AG04449 (cell line): ENCODE data around the gene EDA.

Experiments used
- CTCF ChIA-PET: fragments of 350-600 bp; formaldehyde crosslinking; extraction: SDS; loops from one replicate; lab custom pipeline; 2021; ENCODE audit warnings: antibody characterized with exemption; lab: Yijun Ruan, JAX
- POLR2A ChIA-PET: fragments of 400-600, 350-600 bp; formaldehyde crosslinking; extraction: SDS; loops from one replicate; lab custom pipeline; 2020; ENCODE audit warnings: antibody characterized with exemption, inconsistent platforms; lab: Yijun Ruan, JAX
- DNase-seq: peaks from one replicate; pipeline ENCODE4 v3.0.0-alpha.2; 2010; ENCODE audit warnings: low read depth, low spot score
- H3K4me3 ChIP-seq: 2 replicates; pipeline ENCODE4 v1.5.1; 2011; ENCODE audit warnings: low read depth, mild to moderate bottlenecking, control low read depth, low read length
- CTCF ChIP-seq: IDR thresholded peaks from one replicate; pipeline ENCODE4 v1.5.1; 2011; ENCODE audit warnings: mild to moderate bottlenecking, moderate library complexity, low read length, control low read depth, inconsistent platforms; ENCODE audit not compliant: insufficient read depth; ENCODE audit errors: missing control alignments

Gene EDA

GRCh38 chrX:69705818-69706217 is 89.9 kb downstream of the EDA start:
- ChIA-PET POLR2A (no interaction called here), CTCF (no interaction called here)
- no peak overlapping the region for H3K4me3 ChIP-seq
- no peak for TF ChIP-seq CTCF
- DNase-seq: no peak

GRCh38 chrX:69718102-69718501 is 102.2 kb downstream of the EDA start:
- ChIA-PET CTCF (no interaction called here), POLR2A (no interaction called here)
- H3K4me3 ChIP-seq: no peak overlapping the region
- no peak for DNase-seq
- TF ChIP-seq CTCF: no peak

- POLR2A ChIA-PET: no interaction called here
- CTCF ChIA-PET: no interaction called here
- no peak for DNase-seq
These were observed 108.4 kb downstream of the EDA start for GRCh38 chrX:69724307-69724706.

GRCh38 chrX:69740317-69740716 is 124.4 kb downstream of the EDA start:
- no peak overlapping the region for H3K4me3 ChIP-seq
- ChIA-PET CTCF (no interaction called here), POLR2A (no interaction called here)
- DNase-seq: no peak
- TF ChIP-seq CTCF: no peak

More at GRCh38 chrX:69724307-69724706, 108.4 kb downstream of the EDA start:
- TF ChIP-seq CTCF: no peak
- no peak overlapping the region for H3K4me3 ChIP-seq

- TF ChIP-seq CTCF: no peak
- CTCF ChIA-PET: no interaction called here
These were observed 125.8 kb downstream of the EDA start for GRCh38 chrX:69741721-69742120.

GRCh38 chrX:69746051-69746450 is 130.1 kb downstream of the EDA start:
- CTCF ChIA-PET: no interaction called here
- TF ChIP-seq CTCF: no peak
- H3K4me3 ChIP-seq: no peak overlapping the region
- DNase-seq: no peak
- POLR2A ChIA-PET: no interaction called here

More at GRCh38 chrX:69741721-69742120, 125.8 kb downstream of the EDA start:
- H3K4me3 ChIP-seq: no peak overlapping the region
- POLR2A ChIA-PET: no interaction called here
- DNase-seq: no peak
